IPS DF 6.9 (cell line): ENCODE results near the gene UBA6.

ENCODE experiments used
- DNase-seq: peaks from one replicate; pipeline ENCODE4 v3.0.0-alpha.2; 2013; ENCODE audit warnings: low read depth, low spot score
- H3K27ac ChIP-seq: one replicate; pipeline ENCODE4 v1.5.1; 2013; ENCODE audit warnings: low read length, control low read depth
- H3K27me3 ChIP-seq: 2 replicates; pipeline ENCODE4 v1.6.1; 2013; ENCODE audit warnings: mild to moderate bottlenecking, low read length; ENCODE audit not compliant: control insufficient read depth, insufficient read depth
- H3K36me3 ChIP-seq: 2 replicates; pipeline ENCODE4 v1.6.1; 2013; ENCODE audit warnings: low read length; ENCODE audit not compliant: control insufficient read depth, insufficient read depth
- H3K4me1 ChIP-seq: 2 replicates; pipeline ENCODE4 v1.6.1; 2013; ENCODE audit warnings: low read length; ENCODE audit not compliant: control insufficient read depth, insufficient read depth
- H3K4me3 ChIP-seq: 2 replicates; pipeline ENCODE4 v1.5.1; 2013; ENCODE audit warnings: mild to moderate bottlenecking, low read length
- H3K9me3 ChIP-seq: 2 replicates; pipeline ENCODE4 v1.6.1; 2013; ENCODE audit warnings: low read length, inconsistent platforms; ENCODE audit not compliant: control insufficient read depth, insufficient read depth
- WGBS: extraction: QIAGEN DNeasy Blood & Tissue Kit; methylation state at CpG from one replicate; pipeline ENCODE4 v1.1.7; 2013; ENCODE audit warnings: mixed read lengths, missing lambda C conversion rate; ENCODE audit not compliant: insufficient read length, insufficient coverage; 5-methylcytosine and 5-hydroxymethylcytosine counted together

The UBA6 gene

GRCh38 chr4:67697860-67698687 is 2.9 kb downstream of the UBA6 start:
- H3K27me3 ChIP-seq, result no peaks in the 10 kb centered on the region
- H3K4me1 ChIP-seq, result no peaks in the 10 kb centered on the region; the same call in 1 of the 2 replicates
- no peak overlapping the region for H3K27ac ChIP-seq
- no peaks in the 10 kb centered on the region; the same call in 1 of the 2 replicates for H3K36me3 ChIP-seq
- H3K4me3 ChIP-seq, result no peak overlapping the region
- no peak for DNase-seq
- no peaks in the 10 kb centered on the region for H3K9me3 ChIP-seq
- no CpG with 5 or more reads among the region's 7 CpGs for WGBS

- Histone ChIP-seq H3K4me1 (no peaks in the 10 kb centered on the region; the same call in 1 of the 2 replicates), H3K9me3 (no peaks in the 10 kb centered on the region), H3K27ac (no peak overlapping the region), H3K27me3 (no peaks in the 10 kb centered on the region), H3K4me3 (no peak overlapping the region), H3K36me3 (no peaks in the 10 kb centered on the region; the same call in 1 of the 2 replicates)
- no CpG with 5 or more reads among the region's 2 CpGs for WGBS
- no peak for DNase-seq
These were observed 4.9 kb downstream of the UBA6 start for GRCh38 chr4:67696061-67696460.

DNA sequence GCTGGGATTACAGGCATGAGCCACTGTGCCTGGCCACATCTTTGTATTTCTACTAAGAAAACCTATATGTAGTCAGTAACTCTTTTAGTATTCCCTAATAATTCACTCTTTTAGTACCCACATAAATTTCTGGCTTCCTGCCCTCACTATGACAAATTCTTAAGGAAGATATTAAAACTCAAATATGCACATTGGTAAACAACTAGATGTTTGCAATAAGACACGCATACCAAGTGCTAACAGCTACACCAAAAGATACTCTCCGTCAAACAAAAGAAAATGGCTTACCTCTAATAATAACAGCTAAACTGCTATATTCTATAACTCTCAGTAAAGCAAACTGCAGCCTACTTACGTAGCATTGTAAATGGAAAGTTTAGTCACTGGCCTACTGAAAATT is 6.3 kb downstream of the UBA6 start:
- no CpG with 5 or more reads among the region's 3 CpGs for WGBS
- DNase-seq, result no peak
- no peaks in the 10 kb centered on the region for H3K9me3 ChIP-seq
- no peaks in the 10 kb centered on the region for H3K4me1 ChIP-seq
- no peak overlapping the region for H3K27ac ChIP-seq
- no peak overlapping the region for H3K4me3 ChIP-seq
- H3K27me3 ChIP-seq, result no peaks in the 10 kb centered on the region
- H3K36me3 ChIP-seq, result no peaks in the 10 kb centered on the region; the same call in 1 of the 2 replicates

DNA sequence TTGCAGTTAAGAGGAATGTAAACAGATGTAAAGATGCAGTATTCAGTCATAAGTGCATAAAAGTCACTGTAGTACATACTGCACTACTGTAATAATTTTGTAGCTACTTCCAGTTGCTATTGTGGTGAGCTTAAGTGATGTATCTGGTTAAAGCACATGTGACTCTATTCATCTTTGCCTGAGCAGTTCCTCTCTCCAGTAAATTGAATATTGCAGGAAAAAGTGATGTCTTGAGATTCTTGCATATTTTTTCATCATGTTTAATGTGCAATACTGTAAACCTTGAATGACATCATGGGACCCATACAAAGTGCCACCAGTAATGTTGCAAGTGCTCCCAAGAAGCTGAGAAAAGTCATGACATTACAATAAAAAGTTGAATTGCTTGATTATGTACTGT is 9.6 kb downstream of the UBA6 start:
- Histone ChIP-seq H3K9me3 (no peaks in the 10 kb centered on the region), H3K27me3 (no peaks in the 10 kb centered on the region), H3K27ac (no peak overlapping the region), H3K4me1 (no peaks in the 10 kb centered on the region), H3K36me3 (no peaks in the 10 kb centered on the region; the same call in 1 of the 2 replicates), H3K4me3 (no peak overlapping the region)
- no peak for DNase-seq

- no peak for DNase-seq
- H3K27me3 ChIP-seq, result no peaks in the 10 kb centered on the region
- no peak overlapping the region for H3K27ac ChIP-seq
- H3K9me3 ChIP-seq, result no peaks in the 10 kb centered on the region
- no peak overlapping the region for H3K4me3 ChIP-seq
- H3K4me1 ChIP-seq, result no peaks in the 10 kb centered on the region
- H3K36me3 ChIP-seq, result no peaks in the 10 kb centered on the region; the same call in 1 of the 2 replicates
- no CpG with 5 or more reads among the region's 4 CpGs for WGBS
These were observed 13.3 kb downstream of the UBA6 start for GRCh38 chr4:67687636-67688035.

GRCh38 chr4:67685532-67685859 is 15.5 kb downstream of the UBA6 start:
- Histone ChIP-seq H3K36me3 (no peaks in the 10 kb centered on the region), H3K9me3 (no peaks in the 10 kb centered on the region), H3K4me3 (no peak overlapping the region), H3K4me1 (no peaks in the 10 kb centered on the region), H3K27ac (no peak overlapping the region), H3K27me3 (no peaks in the 10 kb centered on the region)
- no peak for DNase-seq
- WGBS, result no CpG with 5 or more reads among the region's 5 CpGs

- DNase-seq, result no peak
- 100% methylated on average over 1 of the region's 1 CpG for WGBS
- Histone ChIP-seq H3K27ac (no peak overlapping the region), H3K9me3 (no peaks in the 10 kb centered on the region), H3K27me3 (no peaks in the 10 kb centered on the region), H3K4me1 (no peaks in the 10 kb centered on the region), H3K4me3 (no peak overlapping the region), H3K36me3 (no peaks in the 10 kb centered on the region)
These were observed 16.0 kb downstream of the UBA6 start for GRCh38 chr4:67684839-67685531.

DNA sequence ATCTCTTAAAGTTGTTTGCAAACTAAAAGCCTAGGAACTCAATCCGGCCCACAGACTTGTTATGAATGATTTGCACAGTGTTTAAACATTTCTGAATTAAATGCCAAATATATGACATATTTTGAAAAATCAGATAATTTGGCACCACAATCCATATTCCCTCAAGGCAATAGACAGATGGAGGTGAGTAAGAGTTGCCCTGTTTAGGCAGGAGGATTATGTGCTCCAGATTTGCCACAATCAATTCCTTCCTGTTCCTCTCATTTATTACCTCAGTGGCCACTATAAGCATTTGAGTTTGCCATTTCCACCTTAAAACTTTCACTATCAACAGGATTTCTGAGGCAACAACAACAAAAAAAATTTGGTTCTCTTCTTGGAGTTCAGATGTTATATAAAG is 18.7 kb downstream of the UBA6 start:
- Histone ChIP-seq H3K27me3 (no peaks in the 10 kb centered on the region), H3K36me3 (no peaks in the 10 kb centered on the region), H3K9me3 (no peaks in the 10 kb centered on the region), H3K4me1 (no peaks in the 10 kb centered on the region), H3K4me3 (no peak overlapping the region), H3K27ac (no peak overlapping the region)
- DNase-seq, result no peak
- no CpG with 5 or more reads among the region's 1 CpG for WGBS

GRCh38 chr4:67680581-67681222 is 20.3 kb downstream of the UBA6 start:
- H3K4me3 ChIP-seq, result no peak overlapping the region
- WGBS, result no CpG with 5 or more reads among the region's 2 CpGs
- H3K27me3 ChIP-seq, result no peaks in the 10 kb centered on the region
- no peaks in the 10 kb centered on the region for H3K9me3 ChIP-seq
- H3K27ac ChIP-seq, result no peak overlapping the region
- H3K4me1 ChIP-seq, result no peaks in the 10 kb centered on the region
- peaks cover 4% of the 10 kb centered on the region; the same call in 1 of the 2 replicates for H3K36me3 ChIP-seq
- no peak for DNase-seq

- Histone ChIP-seq H3K4me1 (no peaks in the 10 kb centered on the region), H3K4me3 (no peak overlapping the region), H3K9me3 (no peaks in the 10 kb centered on the region), H3K27me3 (no peaks in the 10 kb centered on the region), H3K27ac (no peak overlapping the region), H3K36me3 (peaks cover 4% of the 10 kb centered on the region; the same call in 1 of the 2 replicates)
- DNase-seq, result no peak
- no CpG with 5 or more reads among the region's 2 CpGs for WGBS
These were observed 22.3 kb downstream of the UBA6 start for GRCh38 chr4:67678612-67679011.
